ENCODE measurements around the gene PDGFRB.

PDGFRB gene

DNA sequence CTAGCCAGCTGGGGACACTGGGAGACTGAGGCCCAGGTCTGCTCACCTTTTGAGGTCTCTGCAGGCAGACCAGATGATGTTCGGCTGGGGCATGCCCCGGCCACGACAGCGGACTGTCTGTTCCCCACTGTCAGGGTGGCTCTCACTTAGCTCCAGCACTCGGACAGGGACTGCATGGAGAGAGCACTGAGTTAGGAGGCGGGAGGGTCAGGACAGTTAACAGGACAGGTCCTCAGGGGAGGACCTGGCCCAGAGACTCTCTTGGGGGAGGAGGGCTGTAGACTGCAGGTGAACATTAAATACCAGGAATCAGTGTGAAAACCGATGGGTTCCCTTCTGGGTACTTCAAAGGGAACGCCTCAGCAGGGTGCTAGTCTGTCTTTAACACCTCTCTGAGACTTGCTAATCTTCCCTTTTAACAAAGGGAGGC, 25.1 kb downstream of the PDGFRB start:
- DNase-seq (ENCODE audit: low read depth in 2 of 2) = no peak

DNA sequence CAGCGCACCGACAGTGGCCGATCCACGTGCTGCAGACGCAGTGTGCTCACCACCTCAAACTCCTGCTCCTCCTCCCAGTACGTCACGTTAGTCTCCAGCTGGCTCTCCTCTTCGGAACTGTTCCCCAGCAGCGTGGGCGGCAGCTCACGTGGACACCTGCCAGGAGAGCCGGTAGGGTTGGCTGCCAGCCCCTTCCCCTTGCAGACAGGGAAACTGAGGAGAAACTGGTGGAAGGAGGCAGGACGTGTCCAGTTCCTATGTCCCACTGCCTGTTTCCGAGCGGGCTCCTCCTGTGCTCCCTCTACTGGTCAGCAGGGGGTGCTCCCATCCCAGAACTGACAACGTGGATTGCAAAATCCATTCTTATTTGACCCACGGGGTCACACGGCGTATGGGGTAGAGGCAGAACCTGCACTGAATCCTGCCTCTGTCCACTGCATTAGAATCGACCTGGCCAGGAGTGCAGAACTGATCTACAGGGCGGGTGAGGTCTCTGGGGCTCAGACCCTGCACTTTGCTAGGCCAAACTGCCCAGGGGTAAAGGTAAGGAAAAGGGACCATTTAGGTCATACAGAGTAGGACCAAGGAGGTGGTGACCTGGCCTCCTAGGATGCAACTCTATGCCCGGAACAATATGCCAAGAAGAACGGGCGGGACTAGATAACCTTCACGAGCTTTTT, 25.7 kb downstream of the PDGFRB start:
- DNase-seq (ENCODE audit: low read depth in 2 of 2) = peak; percentile 19

DNA sequence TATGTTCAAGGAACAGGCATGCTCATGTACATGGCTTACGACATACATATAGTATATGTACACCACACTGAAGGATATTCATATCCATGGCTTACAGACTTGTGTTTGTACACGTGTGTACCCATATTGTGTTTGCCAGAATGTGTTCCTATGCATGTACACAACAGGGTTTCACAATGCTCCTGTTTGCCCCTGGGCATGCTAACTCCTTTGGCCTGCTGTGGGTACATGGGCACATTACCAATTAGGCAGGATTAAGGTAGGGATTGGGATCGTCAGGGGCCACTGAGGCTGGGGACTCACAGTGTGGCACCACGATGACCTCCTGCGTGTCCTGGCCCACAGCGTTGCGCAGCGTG, 26.2 kb downstream of the PDGFRB start:
- no peak for DNase-seq (ENCODE audit: low read depth in 2 of 2)

DNA sequence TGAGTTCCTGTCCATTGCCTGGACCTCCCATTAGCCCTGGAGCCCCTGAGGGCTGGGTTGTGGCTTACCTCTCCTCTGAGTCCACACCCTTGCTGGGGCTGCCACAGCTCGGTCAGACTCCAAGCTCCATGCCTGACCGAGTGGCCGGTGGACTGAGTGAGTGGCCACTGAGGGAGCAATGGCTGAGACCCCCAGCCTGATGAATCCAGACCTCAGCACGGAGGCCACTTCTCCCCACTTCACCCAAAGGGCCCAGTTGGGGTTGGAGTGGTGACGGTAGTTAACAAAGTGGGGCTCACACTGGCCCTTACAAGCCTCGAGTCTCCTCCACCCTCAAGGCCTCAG, 28.8 kb downstream of the PDGFRB start:
- no peak for DNase-seq (ENCODE audit: low read depth in 2 of 2)

DNA sequence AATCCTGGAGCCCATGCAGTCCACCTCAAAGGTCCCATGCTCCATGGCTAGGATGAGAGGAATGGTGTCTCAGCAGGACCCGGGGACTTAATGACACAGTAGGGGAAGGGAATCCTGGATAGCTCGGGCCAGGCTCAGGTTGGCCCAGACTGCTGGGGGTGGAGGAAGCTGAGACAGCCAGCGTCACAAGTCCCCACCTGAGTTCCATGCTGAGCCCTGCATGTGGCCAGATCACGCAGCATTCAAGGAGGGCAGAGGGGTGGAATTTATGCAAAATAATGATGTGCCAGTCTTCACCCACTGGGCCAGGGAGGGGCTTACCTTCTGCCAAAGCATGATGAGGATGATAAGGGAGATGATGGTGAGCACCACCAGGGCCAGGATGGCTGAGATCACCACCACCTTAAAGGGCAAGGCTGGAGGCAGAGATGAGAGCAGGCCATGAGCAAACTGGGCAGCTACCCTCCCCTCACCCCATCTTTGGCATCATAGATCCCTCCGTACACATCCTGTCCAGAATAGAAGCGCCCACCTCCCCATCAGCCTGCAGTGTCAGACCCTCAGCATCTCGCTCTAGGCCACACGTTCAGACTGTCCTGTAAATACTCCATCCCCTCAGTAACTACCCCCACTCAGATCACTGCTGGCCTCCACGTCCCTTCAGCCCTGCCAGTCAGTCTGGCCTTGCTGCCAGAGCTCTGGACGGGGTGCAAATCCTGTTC, 29.3 kb downstream of the PDGFRB start:
- DNase-seq (ENCODE audit: low read depth in 2 of 2) = no peak

DNA sequence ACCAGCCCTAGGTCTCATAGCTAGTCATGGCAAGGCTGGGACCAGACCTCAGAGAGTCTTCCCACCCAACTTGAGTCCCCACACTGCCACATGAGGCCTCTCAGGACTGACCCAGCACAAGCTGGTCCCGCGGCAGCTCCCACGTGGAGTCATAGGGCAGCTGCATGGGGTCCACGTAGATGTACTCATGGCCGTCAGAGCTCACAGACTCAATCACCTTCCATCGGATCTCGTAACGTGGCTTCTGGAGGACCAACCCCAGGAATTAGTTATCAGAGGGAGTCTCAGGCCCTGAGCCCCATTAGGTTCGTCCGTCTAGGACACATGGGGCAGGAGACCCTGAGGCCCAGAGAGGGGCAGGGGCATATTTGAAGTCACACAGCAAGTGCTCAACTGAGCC, 30.3 kb downstream of the PDGFRB start:
- DNase-seq (ENCODE audit: low read depth in 2 of 2) = no peak

DNA sequence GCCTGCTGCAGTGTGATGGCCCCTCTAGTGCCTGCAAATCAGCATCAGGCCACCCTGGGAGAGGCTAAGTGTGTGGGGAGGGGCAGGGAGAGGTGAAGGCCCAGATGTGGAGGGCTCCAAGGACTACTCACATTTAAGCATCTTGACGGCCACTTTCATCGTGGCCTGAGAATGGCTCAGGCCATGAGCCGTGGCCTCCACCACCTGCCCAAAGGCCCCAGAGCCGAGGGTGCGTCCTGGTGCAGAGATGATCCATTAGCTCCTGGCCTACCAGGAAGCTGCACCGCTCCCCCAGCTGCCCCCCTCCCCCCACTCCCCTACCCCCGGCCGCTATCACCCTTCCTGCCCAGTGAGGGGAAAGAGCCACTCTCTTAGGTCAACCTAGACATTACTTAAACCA, 31.0 kb downstream of the PDGFRB start:
- DNase-seq (ENCODE audit: low read depth in 2 of 2) = no peak

DNA sequence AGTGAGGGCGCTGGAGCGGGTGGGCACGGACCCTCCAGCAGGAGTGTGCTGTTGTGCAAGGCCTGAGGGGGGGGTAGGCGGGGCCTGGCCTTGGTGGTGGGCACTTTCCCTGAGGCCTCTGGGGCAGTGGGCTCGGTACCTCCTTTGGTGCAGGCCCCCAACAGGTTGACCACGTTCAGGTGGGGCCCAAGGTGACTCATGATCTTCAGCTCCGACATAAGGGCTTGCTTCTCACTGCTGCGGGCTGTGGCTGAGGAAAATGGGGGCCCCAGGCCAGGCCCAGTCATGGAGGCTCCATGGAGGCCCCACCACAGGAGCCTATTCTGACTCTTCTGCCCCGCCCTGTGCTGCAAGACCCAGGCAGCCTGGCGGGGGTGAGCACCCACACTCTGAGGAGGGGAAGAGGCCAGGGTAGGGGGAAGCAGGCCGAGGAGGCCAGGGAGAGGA, 31.5 kb downstream of the PDGFRB start:
- DNase-seq (ENCODE audit: low read depth in 2 of 2) = no peak

DNA sequence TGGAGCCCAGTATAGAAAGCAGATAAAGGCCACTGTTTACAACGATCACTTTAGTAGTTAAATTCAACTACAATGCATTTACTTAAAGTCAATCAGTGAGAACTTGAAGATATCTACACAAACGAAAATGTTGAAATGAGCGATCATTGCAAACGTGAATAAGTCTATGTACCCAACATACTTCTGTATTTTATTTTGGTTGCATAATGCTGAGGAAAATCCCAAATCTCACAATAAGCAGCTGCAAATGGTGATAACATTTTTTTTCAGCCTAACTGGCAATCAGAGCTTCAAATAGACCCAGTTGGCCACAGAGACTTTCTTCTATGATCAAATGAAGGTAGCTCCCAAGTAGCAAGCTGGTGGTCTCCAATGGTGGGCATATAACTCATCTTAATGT, 32.1 kb downstream of the PDGFRB start:
- no peak for DNase-seq (ENCODE audit: low read depth in 2 of 2)

DNA sequence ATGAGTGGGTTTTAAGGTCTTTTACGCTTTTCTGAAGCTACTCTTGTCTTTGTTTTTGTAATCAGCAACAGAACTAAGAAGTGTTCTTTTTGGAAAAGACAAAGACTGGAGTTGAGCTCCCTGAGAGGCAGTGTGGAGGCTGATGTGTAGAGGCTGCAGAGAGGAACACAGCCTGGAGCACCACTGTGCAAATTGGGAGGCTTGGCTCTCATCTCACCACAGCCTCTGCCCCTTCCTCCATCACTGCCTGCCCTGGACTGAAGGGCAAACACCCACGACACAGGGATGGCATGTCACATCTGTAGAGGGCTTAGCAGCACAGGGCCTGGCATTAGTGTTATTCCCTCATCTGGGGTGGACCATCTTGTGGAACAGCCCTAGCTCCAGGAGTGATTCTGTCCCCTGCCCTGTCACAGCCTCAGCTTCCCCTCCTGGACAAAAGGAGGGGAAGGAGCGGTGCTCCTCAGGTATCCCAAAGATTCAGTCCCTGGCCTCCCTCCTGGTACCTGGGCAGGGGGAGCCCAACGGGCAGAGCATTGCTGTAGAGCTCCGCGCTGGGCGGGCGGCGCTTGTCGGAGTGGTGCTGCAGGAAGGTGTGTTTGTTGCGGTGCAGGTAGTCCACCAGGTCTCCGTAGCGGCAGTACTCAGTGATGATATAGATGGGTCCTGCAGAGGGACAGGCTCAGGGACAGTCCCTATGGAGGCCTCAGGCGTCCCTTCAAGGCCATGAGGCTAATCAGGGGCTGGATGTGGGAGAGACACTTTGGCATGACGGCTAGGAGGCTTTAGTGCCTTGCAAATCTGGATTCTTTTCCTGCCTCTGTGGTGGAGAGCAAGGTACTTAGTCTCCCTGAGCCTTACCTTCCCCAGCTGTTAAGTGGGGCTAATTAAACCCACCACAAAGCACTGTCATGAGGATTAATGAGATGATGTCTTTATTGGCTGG, 32.8 kb downstream of the PDGFRB start:
- no peak for DNase-seq (ENCODE audit: low read depth in 2 of 2)

DNA sequence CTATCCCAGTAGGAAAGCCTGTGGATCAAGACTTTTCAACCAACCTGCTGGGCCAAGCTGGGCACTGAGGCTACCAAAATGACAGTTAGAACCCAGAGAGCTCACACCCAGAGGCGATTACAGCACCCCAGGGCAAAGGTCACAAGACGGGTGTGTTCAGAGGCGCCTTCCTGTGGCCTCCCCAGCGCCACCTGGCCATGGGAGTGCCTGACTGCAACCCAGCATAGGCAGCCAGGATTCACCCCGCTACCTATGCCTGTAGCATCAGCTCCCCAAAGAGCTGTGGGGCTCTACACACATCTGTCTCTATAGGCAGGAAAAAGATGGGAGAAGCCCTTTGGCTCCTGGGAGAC, 33.5 kb downstream of the PDGFRB start:
- peak; percentile 6 to 11 for DNase-seq (ENCODE audit: low read depth in 2 of 2)

DNA sequence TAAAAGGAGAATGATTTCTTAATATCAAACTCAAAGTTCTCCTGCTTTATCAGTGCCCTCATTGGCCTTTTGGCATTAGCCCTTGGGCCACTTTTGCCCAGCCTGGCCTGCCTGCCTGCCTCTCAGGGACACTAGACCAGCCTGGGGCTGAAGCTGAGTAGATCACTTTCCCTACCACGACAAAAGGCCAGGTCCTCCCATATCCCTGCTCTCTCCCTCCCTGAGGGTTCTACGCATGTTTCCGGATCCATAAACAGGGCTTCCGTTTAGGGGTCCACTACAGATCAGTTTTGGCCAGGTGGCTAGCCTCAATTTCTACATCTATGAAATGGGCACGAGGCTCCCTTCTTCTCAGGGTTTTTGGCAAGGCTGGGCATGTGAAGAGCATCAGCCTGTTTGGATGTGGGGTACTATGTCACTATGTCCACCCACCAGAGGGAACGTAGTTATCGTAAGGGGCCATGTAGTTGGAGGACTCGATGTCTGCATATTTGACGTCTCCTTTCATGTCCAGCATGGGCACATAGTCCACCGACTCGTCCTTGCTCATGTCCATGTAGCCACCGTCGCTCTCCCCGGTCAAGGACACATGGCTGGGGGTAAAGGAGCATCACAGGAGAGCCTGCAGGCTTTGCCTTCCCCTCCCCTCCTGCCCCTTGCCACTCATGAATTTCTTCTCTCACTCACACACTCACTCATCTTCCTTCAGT, 34.0 kb downstream of the PDGFRB start:
- no peak for DNase-seq (ENCODE audit: low read depth in 2 of 2)

DNA sequence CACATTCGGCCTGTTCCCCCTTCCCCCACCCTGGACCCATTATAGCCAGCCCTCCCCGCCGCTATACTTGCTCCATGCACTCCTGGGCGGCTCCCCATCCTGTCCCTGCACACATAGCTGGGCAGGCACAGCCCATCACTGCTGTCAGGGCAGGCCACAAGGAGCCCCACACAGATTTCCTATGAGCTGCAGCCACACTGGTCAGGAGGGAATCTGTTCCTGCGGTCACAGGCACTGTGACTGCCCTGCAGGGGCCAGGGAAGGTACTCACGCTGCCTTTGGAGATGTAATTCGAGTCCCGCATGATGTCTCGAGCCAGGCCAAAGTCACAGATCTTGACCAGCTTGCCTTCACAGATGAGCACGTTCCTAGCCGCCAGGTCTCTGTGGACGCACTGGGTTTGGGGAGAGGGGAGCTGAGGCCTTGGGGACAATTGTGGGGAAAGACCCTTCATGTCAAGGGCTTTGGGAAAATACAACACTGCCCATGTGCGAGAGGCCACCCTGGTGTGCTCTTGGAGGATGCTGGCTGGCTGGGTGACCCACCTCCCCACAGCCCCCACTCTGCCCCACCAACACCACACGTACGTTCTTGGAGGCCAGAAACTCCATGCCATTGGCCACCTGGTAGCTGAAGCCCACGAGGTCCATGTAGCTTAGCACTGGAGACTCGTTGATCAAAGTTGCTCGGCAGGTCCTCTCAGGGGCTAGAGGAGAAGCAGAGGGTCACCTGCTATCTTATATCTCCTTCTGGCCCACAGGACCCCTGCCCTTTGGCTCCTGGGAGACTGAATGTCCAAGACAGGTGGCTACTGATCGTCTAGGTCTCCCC, 34.8 kb downstream of the PDGFRB start:
- DNase-seq (ENCODE audit: low read depth in 2 of 2) = no peak

DNA sequence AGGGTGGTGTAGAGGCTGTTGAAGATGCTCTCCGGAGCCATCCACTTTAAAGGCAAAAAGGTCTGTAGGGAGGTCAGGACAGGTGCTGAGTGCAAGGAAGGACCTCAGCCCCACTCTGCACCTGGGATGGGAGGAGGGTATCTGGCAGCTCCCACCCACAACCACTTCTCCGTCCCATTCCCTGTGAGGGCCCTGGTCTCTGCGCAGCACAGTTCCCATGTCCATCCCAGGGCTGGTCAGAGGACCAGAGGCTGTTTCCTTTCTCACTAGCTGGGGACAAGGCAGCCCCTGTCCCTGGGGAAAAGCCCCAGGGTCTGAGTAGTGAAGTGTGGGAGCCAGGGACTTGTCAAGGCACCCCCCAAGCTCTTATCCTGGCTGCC, 35.6 kb downstream of the PDGFRB start:
- DNase-seq (ENCODE audit: low read depth in 2 of 2) = no peak

DNA sequence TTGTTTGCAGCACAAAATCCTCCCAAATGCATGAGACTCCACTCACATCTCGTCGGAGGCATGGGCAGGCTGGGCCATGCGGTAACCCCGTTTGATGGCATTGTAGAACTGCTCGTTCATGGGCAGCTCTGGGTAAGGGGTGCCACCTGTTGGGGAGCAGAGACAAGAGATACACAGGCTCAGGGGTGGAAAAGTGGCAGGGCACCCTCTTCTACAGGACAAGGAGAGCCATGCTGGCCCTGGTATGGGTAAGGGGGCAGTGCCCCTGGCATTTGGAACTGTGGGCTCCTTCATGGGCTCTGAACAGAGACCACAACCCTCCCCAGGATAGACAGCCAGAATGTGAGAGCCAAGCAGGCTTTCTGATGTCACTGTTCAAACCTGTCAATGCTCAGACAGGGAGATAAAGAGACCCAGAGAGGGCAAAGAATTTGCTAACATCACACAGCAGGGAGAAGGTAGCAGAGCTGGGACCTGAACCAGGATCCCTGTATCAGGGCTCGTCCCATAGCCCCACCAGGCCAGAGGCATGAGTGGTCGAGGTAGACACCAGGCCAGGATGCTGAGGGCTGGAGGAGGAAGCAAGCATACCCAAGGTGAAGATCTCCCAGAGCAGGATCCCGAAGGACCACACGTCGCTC, 36.1 kb downstream of the PDGFRB start:
- DNase-seq (ENCODE audit: low read depth in 2 of 2) = no peak

DNA sequence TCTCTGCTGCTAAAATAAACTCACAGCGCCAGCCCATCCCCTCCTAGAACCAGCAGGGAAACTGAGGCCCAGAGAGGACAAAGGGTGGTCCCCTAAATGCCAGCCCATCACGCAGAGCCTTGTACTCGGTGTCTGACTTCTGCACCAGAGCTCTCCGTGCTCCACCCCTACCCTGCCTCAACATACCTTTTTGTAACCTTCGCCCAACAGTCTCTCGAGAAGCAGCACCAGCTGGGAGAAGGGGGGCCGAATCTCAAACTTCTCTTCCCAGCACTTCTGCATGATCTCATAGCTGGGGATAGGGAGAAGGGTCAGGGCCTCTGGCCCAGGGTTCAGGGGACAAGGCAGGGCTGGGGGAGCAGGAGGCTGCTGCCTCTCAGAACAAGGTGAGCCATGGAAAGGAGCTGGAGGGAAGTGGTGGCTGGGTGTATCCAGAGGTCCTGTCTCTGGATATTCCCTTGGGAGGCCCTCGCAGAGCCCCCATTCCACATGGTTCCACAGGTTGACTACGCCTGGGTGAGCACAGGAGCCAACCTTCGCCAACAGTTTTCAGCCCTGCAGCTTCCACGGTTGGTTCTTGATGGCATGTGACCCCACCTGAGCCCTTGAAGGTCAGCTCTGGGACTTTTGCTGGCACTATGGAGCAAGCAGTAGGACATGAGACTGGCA, 37.0 kb downstream of the PDGFRB start:
- no peak for DNase-seq (ENCODE audit: low read depth in 2 of 2)

DNA sequence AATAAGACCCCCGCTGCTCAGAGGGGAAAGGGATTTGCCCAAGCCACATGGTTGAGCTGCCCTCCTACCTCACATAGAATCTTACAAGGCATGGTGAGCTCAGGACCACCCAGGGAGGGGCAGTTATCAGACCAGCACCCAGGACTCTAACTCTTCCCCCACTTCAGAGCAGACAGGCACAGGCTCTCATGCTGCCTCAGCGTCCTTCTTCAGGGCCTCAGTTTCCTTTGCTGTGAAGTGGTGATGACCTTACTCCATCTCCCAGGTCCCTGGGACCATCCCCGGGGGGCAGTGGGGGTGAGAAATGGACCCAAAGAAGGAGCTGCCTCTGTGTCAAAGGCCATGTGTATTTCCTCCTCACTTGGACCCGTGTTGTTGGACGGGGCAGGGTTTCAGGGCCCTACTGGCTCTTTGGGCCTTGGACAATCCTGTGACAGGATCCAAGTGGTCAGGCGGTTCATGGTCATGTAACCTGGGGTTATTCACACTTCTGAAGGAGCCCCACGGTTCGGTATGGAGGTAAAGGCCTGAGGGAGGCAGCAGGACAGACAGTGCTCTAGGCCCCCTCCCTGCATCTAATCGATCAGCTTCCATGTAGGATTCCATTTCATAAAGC, 37.6 kb downstream of the PDGFRB start:
- no peak for DNase-seq (ENCODE audit: low read depth in 2 of 2)

DNA sequence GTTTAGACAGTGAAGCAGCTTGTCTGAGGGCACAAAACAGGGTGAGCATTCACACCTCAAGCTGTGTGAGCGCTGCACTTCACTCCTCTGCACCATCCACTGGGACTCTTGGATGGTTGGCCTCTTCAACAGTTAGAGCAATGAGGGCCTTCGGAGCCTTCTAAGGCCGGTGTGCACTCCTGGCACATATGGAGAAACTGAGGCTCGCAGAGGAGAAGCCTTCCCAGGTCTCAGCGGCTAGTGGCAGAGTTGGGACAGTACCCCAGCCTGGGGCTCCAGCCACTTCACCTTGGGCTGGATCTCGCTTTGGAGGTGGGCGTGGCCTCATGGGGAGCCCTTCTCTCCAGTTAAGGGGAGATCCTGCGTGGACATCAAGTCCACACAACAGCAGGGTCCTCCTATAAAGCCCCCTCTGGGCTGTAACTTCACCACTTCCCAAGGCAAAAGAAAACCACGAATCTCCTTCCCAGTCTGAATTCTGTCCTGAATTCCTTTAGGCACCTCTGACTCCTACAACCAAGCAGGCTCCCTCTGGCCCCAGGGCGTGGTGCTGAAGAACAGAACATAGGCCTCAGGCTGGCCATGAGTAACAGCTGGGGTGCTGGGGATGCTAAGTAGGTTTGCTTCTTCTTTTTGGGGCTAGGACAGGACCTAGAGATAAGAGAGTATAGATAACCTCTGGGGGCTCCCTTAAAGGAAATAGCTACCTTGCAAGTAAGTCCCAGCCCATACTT, 38.8 kb downstream of the PDGFRB start:
- no peak for DNase-seq (ENCODE audit: low read depth in 2 of 2)
